ENCODE measurements around the gene SLCO2B1.

SLCO2B1 gene

DNA sequence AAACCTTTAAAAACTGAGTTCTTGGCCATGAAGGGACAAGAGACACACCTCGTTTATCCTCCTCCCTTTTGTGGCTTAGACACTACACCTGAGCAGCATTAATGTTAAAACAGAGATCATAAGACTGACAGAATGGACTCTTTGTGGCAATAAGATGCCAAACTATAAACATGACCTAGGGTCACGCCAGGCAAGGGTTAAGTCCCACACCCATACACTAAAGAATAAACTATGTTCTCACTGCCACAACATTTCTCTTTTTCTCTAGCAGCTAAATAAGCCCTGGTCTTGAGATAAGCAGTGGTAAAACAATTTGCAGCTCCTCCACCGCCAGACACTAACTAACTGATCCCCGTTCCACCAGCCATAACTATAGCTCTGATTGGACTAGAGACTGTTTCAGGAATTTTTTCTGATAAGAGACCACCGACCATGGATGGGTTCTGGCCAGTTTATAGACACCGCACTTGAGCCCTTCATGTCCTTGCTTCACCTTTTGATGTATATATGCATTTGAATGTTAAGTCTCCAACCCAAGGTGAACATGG is 4.9 kb upstream of the SLCO2B1 start:
- DNase-seq (ENCODE audit: low spot score) = no peak

- no peak for DNase-seq (ENCODE audit: low spot score)
These were observed 4.2 kb upstream of the SLCO2B1 start for GRCh38 chr11:75146711-75147110.

DNA sequence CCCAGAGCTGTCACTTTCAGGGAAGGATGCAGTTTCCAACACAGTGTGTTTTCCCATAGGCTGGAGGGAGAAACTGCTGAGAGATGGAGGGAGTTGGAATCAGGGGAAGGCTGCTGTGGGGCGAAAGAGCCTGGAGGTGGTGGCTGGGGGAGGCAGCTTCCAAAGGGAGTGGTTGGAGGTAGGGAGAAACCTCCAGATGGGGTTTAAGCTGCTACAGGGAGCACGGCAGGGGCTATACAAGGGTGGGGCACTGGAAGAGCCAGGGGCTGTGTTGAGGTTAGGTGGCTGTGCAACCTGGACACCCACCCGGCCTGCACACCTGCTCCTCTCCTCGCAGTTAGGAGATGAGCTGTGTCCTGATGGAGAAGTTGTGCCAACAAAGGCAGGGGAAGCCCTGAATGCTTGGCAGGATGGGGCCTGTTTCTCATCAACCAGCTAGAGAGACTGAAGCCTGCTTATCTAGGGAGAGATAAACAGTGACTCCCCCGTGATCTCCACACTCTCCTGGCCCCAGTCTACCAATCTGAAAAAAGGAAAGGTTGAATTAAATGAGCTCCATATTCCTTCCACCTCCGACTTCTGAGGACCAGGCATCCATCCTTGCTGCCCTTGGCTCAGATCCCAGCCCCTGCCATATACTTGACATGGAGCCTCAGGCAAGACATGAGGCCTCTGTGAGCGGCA is 3.6 kb upstream of the SLCO2B1 start:
- no peak for DNase-seq (ENCODE audit: low spot score)

DNA sequence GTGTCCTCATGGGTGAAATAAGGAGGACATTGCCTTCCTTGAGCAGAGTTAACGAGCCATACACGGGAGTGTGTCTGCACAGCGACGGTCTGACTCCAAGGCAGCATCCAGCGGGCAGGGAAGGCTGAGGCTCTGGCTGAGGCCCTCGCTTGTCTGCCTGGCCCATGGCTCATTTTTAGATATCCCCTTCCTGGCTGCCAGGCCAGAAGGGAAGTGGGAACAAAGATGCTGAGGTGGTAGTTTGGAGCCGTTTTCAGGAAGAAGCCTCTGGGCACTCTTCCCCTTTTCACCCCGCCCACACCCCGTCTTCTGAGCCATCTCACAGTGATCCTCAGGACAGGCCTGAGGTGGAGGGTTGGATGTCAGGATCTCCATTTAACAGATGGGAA is 3.0 kb upstream of the SLCO2B1 start:
- DNase-seq (ENCODE audit: low spot score) = no peak

DNA sequence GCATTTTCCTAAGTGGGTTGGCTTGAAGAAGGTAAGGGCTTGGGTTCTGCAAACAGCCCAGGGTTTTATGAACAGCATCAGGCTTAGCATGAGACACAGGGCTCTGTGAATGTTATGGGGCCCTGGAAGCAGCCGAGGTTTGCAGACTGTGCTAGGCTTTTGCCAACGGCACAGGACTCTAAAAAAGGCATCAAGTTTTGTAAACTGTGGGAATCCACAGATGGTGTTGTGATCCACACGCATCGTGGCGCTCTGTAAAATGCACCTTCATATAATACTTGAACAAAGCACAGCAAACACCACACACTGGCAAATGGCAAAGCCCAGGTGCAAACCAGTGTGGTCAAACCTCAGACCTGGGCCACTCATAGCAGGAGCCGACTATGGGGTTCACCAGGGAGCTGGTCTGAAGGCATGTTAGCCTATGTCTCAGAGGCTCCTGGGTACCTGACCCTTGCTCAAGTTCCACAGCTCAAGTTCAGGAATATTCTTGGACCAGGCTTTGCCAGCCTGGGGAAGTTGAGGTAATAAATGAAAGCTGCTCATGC is 2.4 kb upstream of the SLCO2B1 start:
- DNase-seq (ENCODE audit: low spot score) = no peak

GRCh38 chr11:75149766-75150465 is 991 bp upstream of the SLCO2B1 start:
- no peak for DNase-seq (ENCODE audit: low spot score)

DNA sequence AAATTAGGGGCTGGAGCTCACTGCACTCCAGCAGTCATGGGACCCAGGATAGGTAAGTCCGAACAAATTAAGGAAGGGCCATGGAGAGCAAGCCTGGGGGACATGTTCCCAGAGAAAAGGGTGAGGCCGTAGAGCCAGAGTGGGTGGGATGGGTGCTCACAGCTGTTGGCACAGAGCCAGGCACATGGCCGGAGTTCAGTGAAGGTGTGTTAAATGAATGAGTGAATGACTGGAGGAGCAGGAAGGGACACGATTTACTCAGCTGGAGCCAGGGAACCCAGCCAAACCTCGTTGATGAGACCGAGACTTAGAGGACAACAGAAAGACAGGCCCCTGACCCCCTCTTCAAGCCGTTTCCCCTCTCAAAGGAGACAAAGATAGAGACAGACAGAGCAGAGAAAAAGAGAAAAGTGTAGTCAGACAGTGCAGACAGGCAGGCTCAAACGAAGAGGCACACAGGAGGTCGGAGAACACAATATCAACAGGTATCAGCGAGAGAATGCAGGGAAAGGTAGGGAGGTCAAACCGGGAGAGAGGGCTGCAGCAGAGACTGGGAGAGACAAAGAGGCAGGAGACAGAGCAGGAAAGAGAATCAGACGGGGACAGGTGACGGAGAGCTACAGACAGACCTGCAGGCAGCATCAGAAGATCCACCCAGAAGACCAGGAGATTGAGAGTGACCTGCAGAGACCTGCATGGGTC is 590 bp downstream of the SLCO2B1 start:
- no peak for DNase-seq (ENCODE audit: low spot score)

GRCh38 chr11:75152090-75152489 is 1.2 kb downstream of the SLCO2B1 start:
- no peak for DNase-seq (ENCODE audit: low spot score)

GRCh38 chr11:75152651-75153427 is 1.9 kb downstream of the SLCO2B1 start:
- no peak for DNase-seq (ENCODE audit: low spot score)

DNA sequence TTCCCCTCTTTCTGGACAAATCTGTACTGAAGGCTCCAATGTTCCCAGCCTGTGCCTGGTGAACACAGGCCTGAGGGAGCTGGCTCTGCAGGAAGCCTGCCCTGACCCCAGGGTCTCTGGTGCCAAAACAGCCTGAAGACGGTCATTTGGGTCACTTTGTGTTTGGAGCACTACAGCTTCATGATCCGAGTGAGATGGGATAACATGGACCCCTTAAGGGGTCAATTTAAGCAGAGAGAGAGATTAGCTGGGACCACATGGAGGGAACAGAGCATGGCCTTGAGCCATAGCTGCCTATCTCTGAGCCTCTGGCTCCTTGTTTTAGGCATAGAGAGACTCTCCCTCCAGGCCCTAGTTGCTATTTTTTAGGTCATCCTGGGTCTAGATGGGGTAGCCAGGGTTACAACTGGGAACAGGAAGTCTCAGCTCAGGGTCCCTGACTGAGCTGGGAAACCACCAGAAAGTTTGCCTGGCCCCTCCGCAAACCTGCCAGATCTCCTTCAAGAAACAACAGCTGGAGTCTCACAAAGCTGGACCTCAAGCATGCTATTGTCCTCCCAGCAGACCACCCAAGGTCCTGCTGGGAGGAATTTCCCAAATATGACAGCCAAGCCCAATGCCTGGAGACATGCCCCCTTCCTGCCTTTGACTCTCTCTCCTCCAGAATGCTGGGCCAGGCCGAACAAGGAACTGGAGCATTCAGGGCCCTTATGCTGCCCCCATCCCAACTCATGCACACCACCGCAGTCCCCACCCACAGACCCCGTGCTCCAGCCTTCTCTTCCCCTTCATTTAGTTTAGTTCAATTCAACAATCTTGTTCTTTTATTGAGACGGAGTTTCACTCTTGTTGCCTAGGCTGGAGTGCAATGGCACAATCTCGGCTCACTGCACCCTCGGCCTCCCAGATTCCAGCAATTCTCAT is 4.0 kb downstream of the SLCO2B1 start:
- no peak for DNase-seq (ENCODE audit: low spot score)

DNA sequence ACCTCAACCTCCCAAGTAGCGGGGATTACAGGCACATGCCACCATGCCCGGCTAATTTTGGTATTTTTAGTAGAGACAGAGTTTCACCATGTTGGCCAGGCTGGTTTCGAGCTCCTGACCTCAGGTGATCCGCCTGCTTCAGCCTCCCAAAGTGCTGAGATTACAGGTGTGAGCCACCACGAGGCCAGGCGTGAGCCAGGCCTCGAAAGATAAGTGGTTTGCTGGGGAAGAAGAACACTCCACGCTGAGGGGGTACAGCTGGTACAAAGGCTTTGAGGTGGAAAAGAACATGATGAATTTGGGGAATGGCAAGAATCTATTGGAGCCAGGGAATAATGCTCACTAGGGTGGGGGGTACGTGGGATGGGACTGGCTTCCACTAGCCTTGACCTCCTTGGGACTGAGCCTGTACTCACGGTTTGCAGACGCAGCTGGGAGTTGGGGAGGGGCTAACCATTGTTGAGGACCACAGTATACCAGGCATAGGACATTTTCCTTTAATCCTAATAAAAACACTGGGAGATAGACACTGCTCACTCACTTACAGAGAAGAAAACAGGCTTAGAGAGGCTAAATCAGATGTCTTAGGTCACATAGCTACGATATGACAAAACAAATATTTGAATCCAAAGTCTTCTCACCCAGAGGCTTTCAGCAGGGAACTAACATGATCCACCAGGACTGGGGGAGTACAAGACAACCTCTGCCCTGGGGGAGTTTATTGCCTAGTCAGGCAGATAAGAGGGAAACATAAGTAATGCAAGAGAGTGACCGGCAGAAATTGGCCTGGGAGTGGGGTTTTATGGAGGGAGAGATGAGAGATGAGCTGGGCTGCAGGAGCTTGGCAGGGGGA is 4.9 kb downstream of the SLCO2B1 start:
- DNase-seq (ENCODE audit: low spot score) = no peak

GRCh38 chr11:75158241-75158640 is 7.3 kb downstream of the SLCO2B1 start:
- no peak for DNase-seq (ENCODE audit: low spot score)

- DNase-seq (ENCODE audit: low spot score) = no peak
These were observed 7.8 kb downstream of the SLCO2B1 start for GRCh38 chr11:75158696-75159150.

DNA sequence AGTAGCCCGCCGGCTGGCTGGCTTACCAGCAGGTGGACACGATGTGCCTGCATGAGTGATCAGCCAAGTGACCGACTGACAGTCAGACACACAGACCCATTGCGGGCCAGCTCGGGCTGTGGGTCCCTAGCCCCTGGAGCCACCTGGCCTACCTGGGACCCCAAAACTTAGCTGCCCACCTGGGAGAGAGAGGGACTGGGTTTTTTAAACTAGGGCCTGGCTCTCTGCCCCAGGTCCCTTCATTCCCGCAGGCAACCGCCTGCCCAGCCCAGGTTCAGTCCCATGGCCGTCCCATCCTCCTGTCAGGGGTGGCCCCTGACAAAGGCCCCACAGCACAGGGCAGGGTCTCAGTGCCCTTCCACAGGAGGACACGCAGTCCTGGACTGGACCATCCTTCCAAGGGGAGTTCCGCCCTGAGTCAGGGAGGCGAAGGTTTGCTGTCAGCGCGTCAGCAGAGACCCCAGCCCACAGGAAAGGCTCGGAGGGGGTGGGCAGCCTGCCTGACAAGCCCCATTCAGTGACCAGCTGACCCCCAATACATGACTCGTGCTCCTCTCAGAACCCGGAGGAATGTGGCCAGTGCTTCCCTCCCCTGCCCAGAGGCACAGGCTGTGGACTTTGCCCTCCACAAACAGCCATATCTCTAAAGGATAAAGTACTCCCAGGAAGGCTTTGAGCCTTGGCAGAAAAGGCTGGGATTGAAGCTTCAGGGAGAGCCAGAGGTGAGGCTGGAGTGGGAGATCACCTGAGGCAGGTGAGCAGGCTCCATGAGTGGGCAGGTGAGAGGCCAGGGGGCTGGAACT is 8.4 kb downstream of the SLCO2B1 start:
- no peak for DNase-seq (ENCODE audit: low spot score)

DNA sequence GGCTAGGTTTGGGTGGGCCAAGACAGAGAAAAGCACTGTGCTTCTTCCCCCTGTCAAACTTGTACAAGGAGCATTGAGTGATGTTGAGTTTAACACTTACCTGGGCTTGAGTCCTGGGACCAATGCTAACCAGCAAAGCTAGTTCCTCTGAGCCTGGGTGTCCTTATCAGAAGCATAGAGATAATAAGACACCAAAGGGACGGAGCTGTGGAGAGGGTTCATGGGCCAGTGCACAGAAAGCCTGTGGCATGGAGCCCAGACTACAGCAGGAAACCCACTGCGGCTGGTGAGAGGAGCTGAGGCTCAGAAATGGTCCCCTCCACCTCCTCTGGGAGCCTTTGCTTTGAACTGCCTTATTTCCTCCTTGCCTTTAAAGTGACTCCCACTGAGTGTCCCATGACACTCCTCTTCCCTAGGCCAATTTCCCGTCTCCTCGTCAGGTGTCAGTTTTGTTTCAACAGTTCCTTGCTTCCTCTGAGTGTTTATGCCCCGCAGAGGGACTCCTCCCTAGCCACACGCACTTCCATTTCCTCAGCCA is 9.4 kb downstream of the SLCO2B1 start:
- DNase-seq (ENCODE audit: low spot score) = no peak

DNA sequence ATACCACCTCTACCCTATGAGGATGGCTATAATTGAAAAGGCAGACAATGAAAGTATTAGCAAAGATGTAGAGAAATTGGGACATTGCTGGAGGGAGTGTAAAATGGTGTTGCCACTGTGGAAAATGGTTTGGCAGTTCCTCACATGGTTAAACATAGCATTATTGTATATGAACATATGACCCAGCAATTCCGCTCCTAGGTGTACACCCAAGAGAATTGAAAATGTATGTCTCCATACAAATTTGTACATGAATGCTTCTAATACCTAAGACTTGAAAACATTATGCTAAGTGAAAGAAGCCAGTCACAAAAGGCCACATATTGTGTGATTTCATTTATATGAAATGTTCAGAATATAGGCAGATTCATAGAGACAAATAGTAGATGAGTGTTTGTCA is 10.0 kb downstream of the SLCO2B1 start:
- no peak for DNase-seq (ENCODE audit: low spot score)

DNA sequence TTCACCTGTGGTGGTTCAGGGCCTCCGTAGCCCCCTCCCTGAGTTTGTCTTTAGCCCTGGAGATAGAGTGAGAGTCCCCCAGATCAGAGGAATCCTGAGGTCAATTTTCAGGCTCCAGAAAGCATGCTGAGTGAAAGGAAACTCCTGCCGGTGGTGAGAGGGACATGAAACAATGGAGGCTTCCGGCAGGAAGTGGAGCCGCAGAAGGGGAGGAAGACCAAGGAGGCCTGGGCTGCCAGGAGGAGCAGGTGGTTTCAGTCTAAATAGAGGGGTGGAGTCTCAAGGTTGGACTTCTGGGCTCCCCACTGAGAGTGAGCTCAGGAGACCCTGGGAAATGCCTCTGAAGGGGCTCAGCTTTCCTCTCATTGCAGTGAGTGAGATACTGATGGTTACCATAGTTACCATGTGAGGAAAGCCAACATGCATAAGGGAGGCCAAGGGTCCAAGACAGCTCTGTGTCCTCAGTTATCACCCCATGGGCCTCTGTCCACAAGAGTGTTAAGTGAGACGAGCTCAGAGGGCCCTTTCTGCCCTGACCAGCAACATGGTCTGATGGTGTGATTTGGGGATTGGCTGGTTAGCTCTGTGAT is 10.7 kb downstream of the SLCO2B1 start:
- DNase-seq (ENCODE audit: low spot score) = no peak

DNA sequence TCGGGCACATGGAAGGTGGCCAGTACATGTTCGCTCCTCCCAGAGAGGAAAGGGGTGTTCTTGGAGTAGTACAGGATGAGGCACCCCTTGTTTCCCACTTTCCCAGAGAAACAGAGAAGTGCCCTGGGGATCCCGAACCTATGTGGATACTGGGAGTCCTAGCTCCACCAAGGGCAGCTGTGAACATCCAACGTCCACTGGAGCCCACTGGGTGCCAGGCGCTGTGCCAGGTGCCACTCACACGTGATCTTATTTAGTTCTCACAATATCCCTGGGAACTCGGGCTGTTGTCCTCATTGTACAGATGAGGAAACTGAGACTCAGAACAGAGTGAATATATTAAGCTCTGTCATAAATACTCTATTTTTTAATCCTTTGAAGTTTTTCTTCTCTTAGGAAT is 12.0 kb downstream of the SLCO2B1 start:
- no peak for DNase-seq (ENCODE audit: low spot score)

Measured in D341Med (cell line).